Vagina (tissue), 2 donors: ENCODE measurements around the gene STK38L. TPM values are rescaled to one million over a fixed set of nuclear protein-coding genes. Genes with fewer than 3 reads are reported as not detected.

Experiments
- DNase-seq, 2 donors: peaks; one replicate each; pipeline ENCODE4 v3.0.0-alpha.2; 2017; ENCODE audit errors: extremely low spot score in 2 of 2
- H3K27ac ChIP-seq: fragments of 200-600 bp; sonication (generic); one replicate; pipeline ENCODE4 v1.5.1; 2019
- H3K27me3 ChIP-seq: fragments of 200-600 bp; sonication (generic); one replicate; pipeline ENCODE4 v1.5.1; 2019
- H3K36me3 ChIP-seq, 2 donors: fragments of 200-600 bp; sonication (generic); one replicate each; pipeline ENCODE4 v1.5.1; 2017 to 2019
- H3K4me1 ChIP-seq: fragments of 200-600 bp; sonication (generic); one replicate; pipeline ENCODE4 v1.5.1; 2019
- H3K4me3 ChIP-seq, 2 donors: fragments of 200-600 bp; sonication (generic); 1 replicate in 1 of 2; 2 replicates in 1 of 2; pipeline ENCODE4 v1.5.1; 2016 to 2019
- H3K9me3 ChIP-seq: fragments of 200-600 bp; sonication (generic); one replicate; pipeline ENCODE4 v1.5.1; 2019
- POLR2A ChIP-seq, 2 donors: fragments of 450-650 bp; IDR thresholded peaks; one replicate each; pipeline ENCODE4 v1.6.1; 2017; ENCODE audit warnings: antibody characterized with exemption in 2 of 2, mild to moderate bottlenecking in 2 of 2, moderate library complexity in 2 of 2
- POLR2AphosphoS5 ChIP-seq, 2 donors: sonication (generic); formaldehyde crosslinking; IDR thresholded peaks; one replicate each; pipeline ENCODE4 v1.9.0; 2017; ENCODE audit warnings: antibody characterized with exemption in 2 of 2, mild to moderate bottlenecking in 2 of 2, low read depth in 1 of 2; ENCODE audit not compliant: insufficient read depth in 1 of 2
- intact Hi-C: fragments of 100-400 bp; cut with DNase I; formaldehyde crosslinking; loops from one replicate; pipeline ENCODE4 v1.15.1; 2023
- total RNA-seq: library from RNA; depleted of rRNA; stranded (reverse); fragments of >200 nt; gene quantifications from one replicate; pipeline ENCODE4 v1.2.3, GENCODE V29; 2016
- TF ChIP-seq, protein P1 (sequence below), 3 experiments: fragments of 450-650 bp in 2 of 3; fragments of 200-600 bp in 1 of 3; sonication (generic) in 1 of 3; IDR thresholded peaks; one replicate each; pipeline ENCODE4 v1.5.1; 2017 to 2019; ENCODE audit warnings: antibody characterized with exemption in 3 of 3, mild to moderate bottlenecking in 2 of 3, moderate library complexity in 2 of 3

The STK38L gene
- total RNA-seq, 1 donor from 2014 or later: 52.8 TPM

DNA sequence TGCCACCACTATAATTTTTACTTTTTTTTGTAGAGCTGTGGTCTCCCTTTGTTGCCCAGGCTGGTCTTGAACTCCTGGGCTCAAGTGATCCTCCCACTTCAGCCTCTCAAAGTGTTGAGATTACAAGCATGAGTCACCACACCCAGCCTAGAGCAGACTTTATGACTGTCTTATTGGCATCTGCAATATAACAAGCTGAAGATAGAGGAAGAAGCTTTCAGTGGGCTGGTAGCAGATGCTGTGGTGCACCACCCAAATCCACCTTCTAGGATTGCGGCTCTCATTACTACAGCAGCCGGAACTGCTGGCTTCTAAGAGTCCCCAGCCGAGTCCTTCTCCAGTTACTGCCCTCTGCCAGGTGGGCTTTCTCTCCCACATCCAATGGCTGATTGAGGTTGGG is 7.6 kb upstream of the STK38L start:
- TF ChIP-seq POLR2A (IDR thresholded peaks at IDR 0.05) (no peak), POLR2AphosphoS5 (IDR thresholded peaks at IDR 0.05; ENCODE audit: insufficient read depth in 1 of 2, low read depth in 1 of 2) (no peak)
- TF ChIP-seq, protein P1, sequence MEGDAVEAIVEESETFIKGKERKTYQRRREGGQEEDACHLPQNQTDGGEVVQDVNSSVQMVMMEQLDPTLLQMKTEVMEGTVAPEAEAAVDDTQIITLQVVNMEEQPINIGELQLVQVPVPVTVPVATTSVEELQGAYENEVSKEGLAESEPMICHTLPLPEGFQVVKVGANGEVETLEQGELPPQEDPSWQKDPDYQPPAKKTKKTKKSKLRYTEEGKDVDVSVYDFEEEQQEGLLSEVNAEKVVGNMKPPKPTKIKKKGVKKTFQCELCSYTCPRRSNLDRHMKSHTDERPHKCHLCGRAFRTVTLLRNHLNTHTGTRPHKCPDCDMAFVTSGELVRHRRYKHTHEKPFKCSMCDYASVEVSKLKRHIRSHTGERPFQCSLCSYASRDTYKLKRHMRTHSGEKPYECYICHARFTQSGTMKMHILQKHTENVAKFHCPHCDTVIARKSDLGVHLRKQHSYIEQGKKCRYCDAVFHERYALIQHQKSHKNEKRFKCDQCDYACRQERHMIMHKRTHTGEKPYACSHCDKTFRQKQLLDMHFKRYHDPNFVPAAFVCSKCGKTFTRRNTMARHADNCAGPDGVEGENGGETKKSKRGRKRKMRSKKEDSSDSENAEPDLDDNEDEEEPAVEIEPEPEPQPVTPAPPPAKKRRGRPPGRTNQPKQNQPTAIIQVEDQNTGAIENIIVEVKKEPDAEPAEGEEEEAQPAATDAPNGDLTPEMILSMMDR (IDR thresholded peaks at IDR 0.05): no peak
- H3K4me3 ChIP-seq: no peak overlapping the region
- intact Hi-C loops: no loop called here
- no peaks in the 10 kb centered on the region for H3K27me3 ChIP-seq
- DNase-seq: no peak
- no peaks in the 10 kb centered on the region for H3K36me3 ChIP-seq
- no peak overlapping the region for H3K27ac ChIP-seq
- no peaks in the 10 kb centered on the region for H3K4me1 ChIP-seq
- H3K9me3 ChIP-seq: no peaks in the 10 kb centered on the region

DNA sequence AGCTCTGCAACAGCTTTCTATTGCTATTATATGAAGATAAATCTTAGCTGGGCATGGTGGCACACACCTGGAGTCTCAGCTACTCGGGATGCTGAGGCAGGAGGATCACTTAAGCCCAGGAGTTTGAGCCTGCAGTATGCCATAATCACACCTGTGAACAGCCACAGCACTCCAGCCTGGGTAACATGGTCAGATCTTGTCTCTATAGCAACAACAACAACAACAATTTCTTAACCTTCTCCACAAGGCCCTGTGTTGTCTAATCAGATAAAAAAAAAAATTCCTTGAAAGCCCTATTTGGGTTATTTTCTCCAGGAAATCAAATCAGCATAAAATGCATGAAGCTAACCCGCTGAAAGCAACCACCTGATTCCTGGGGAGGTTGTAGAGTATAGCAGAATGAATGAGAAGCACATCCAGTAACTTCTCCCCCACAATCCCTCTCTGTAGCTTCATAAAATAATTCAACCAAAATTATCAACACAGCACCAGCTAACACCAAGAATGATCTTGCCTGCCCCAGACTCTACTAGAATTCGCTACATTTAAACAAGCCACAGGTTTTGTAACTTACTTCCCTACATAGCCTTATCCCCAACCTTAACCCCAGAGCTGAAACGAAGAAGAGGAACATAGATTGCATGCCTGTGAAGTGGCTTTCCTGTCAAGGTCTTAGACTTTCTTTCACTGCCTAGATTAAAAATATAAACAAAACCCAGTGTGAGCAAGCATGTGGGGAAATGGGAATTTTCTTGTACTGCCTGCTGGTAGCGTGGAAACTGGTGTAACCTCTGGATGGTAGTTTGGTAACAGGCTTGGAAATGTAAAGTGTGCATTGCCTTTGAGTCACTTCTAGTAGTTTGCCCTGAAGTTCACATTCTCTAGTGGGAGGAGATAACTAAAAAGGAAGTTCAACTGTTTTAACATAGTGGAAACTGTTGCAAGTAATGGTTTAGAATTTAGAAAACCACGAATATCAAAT is 6.0 kb upstream of the STK38L start:
- no peak overlapping the region for H3K4me3 ChIP-seq
- DNase-seq: no peak
- no peaks in the 10 kb centered on the region for H3K27me3 ChIP-seq
- TF ChIP-seq POLR2A (IDR thresholded peaks at IDR 0.05): no peak
- TF ChIP-seq POLR2AphosphoS5 (IDR thresholded peaks at IDR 0.05; ENCODE audit: insufficient read depth in 1 of 2, low read depth in 1 of 2): no peak
- TF ChIP-seq, protein P1 (IDR thresholded peaks at IDR 0.05): no peak
- intact Hi-C loops: no loop called here
- H3K36me3 ChIP-seq: no peaks in the 10 kb centered on the region
- no peaks in the 10 kb centered on the region for H3K9me3 ChIP-seq
- H3K27ac ChIP-seq: no peak overlapping the region
- no peaks in the 10 kb centered on the region for H3K4me1 ChIP-seq

DNA sequence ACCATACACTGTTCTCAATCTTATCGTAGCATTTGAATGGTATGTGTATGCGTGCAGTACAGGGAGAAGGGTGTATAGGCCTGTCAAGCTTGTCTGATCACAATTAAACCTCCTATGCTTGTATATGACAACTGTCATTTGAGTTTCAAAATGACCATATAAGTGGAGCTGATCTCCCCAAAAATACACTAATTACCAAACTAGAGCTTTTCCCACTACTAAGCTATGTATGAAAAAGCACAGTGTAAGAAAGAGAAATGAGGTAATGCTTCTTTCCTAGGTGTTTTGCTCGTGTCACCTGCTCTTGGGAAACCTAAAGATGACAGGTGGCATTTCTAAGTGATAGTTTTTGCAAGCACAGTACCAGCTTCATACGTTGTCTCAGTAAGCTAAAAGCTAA is 1.1 kb upstream of the STK38L start:
- H3K4me3 ChIP-seq: no peak overlapping the region
- H3K27ac ChIP-seq: peak overlapping the region; percentile 95
- H3K27me3 ChIP-seq: no peaks in the 10 kb centered on the region
- TF ChIP-seq, protein P1 (IDR thresholded peaks at IDR 0.05): no peak
- no peak for TF ChIP-seq POLR2A (IDR thresholded peaks at IDR 0.05)
- no peak for TF ChIP-seq POLR2AphosphoS5 (IDR thresholded peaks at IDR 0.05; ENCODE audit: insufficient read depth in 1 of 2, low read depth in 1 of 2)
- DNase-seq: no peak
- H3K4me1 ChIP-seq: peaks cover 27% of the 10 kb centered on the region
- no peaks in the 10 kb centered on the region for H3K36me3 ChIP-seq
- intact Hi-C loops: loop anchor here (10.0 kb wide), 3 partner anchors 48 to 218 kb away; partner anchors contain the start of gene MED21
- no peaks in the 10 kb centered on the region for H3K9me3 ChIP-seq

DNA sequence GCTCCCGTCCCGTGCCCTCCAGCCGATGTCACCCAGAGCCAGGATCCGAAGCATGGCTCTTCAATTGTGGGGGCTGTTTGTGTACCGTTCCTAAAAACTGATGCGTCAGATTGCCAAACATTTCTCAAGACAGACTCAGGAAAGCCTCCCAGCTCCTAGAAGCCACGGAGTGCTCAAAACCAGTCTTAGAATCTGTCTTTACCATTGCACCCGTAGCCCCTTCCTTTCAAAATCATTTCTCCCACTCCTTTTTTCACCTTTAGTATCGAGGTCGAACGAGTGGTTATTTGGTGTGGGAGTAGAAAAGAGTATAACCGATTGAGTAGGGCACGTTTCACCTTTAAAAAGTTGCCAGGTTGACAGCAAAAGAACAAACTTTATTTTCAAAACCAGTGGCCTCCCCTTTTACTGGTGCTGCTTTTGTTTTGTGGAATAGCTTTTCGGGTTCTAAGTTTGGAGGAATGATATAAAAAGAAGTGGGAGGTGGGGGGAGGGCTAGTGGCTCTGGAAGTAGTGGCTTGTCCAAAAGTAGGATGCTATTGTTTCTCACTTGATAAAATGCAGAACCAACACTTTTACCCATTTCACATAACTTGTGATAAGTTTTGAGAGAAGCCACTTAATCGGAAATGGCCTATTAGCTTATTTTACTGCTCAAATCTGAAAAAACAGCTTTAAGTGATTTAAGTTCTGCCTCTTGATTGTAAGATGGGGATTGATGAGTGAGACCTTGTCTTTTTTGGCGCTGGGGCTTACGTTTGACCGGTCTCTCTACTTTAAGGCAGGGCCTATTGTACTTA is 803 bp downstream of the STK38L start:
- H3K27me3 ChIP-seq: no peaks in the 10 kb centered on the region
- peaks cover 29% of the 10 kb centered on the region for H3K4me1 ChIP-seq
- H3K4me3 ChIP-seq: peak overlapping the region; percentile 74 to 82
- no peaks in the 10 kb centered on the region for H3K36me3 ChIP-seq
- no peak for DNase-seq
- H3K27ac ChIP-seq: peak overlapping the region; percentile 95
- intact Hi-C loops: loop anchor here (10.0 kb wide), 3 partner anchors 50 to 220 kb away; partner anchors contain the start of gene MED21
- H3K9me3 ChIP-seq: no peaks in the 10 kb centered on the region
- TF ChIP-seq POLR2AphosphoS5 (IDR thresholded peaks at IDR 0.05; ENCODE audit: insufficient read depth in 1 of 2, low read depth in 1 of 2): no peak
- TF ChIP-seq POLR2A (IDR thresholded peaks at IDR 0.05): no peak

- peak overlapping the region; percentile 18 to 82 for H3K4me3 ChIP-seq
- H3K4me1 ChIP-seq: peaks cover 37% of the 10 kb centered on the region
- intact Hi-C loops: loop anchor here (10.0 kb wide), 3 partner anchors 49 to 221 kb away; partner anchors contain the start of gene MED21
- no peaks in the 10 kb centered on the region for H3K36me3 ChIP-seq
- no peak for DNase-seq
- H3K9me3 ChIP-seq: no peaks in the 10 kb centered on the region
- TF ChIP-seq POLR2AphosphoS5 (IDR thresholded peaks at IDR 0.05; ENCODE audit: insufficient read depth in 1 of 2, low read depth in 1 of 2) (no peak), POLR2A (IDR thresholded peaks at IDR 0.05) (no peak)
- TF ChIP-seq, protein P1 (IDR thresholded peaks at IDR 0.05): no peak
- H3K27me3 ChIP-seq: no peaks in the 10 kb centered on the region
- peak overlapping the region; percentile 95 for H3K27ac ChIP-seq
Observed at GRCh38 chr12:27246141-27246540, 2.1 kb downstream of the STK38L start.
